NT2/D1 (cell line): ENCODE measurements around the gene SFXN2.

Experiments
- YY1 ChIP-seq: IDR thresholded peaks from 2 replicates; pipeline ENCODE4 v1.6.1; 2011; ENCODE audit not compliant: insufficient read length, insufficient read depth
- ZNF274 ChIP-seq: IDR thresholded peaks from 2 replicates; pipeline ENCODE4 v1.6.1; 2011; ENCODE audit warnings: mild to moderate bottlenecking, low read depth, low read length

DNA sequence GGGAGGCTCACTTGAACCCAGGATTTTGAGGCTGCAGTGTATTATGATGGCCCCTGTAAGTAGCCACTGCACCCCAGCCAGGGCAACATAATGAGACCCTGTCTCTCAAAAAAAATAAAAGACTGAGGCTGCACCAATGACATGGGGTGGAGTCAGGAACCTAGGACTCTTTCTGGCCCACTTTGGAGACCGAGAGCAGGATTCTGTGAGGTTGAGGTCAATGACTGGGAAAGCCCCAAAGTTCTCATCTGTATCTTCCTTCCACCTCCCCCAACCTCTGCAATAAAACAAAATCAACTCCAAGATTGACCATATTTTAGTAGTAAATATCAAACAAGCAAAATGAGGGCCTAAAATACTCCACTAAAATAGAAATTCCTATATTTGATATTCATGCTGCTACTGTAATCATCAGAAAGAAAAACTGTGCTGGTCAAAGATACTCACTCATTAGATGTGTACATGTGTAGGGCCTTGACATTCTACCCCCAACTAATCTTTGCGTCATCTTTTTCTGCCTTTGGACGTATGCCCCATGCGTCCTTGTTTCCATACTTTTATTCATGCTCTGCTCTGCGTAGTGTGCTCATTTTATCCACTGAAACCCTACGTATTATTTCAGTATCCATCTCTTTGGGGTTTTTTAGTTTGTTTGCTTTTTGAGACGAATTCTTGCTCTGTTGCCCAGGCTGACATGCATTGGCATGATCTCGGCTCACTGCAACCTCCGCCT is 53.2 kb downstream of the SFXN2 start:
- TF ChIP-seq ZNF274 (no peak), YY1 (no peak)
